ENCODE data around the gene FLRT1. TPM values are rescaled to one million over a fixed set of nuclear protein-coding genes. Genes with fewer than 3 reads are reported as not detected.

FLRT1 gene
- total RNA-seq, 1 donor from 2014 or later: not detected

DNA sequence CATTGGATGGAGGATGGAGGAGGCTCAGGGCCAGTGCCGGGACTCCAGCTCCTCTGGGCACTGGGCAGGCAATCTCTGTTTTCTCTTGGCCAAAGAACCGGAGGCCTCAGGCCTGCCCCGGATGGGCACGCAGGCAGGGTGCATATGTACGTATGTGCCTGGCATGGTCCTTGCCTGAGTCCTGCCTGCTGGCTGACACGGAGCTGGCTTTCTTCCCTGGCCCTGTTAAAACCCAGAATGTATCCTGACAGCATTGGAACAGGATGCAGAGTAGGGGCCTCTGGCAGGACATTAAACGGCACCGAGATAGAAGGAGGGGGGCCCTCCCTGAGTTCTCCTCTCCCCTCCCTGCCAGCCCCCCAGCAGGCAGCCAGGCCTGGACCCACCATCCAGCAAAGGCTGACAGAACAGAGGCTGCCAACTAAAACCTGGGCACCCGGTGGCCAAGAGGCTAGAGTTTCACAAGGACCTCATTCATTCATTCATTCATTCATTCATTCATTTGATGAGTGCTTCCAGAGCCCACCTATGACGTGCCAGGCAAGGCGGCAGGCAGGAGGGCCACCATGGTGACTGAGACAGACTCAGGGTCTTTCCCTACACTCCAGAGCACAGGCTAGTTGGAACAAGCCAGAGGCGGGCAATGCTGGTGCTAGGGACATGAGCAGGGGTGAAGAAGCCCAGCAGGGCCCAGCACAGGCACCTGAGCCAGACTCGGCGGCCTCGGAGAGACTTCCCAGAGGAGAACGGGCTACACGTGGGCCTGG, 28.8 kb downstream of the FLRT1 start:
- no peak for DNase-seq (ENCODE audit: low read depth, low spot score)

DNA sequence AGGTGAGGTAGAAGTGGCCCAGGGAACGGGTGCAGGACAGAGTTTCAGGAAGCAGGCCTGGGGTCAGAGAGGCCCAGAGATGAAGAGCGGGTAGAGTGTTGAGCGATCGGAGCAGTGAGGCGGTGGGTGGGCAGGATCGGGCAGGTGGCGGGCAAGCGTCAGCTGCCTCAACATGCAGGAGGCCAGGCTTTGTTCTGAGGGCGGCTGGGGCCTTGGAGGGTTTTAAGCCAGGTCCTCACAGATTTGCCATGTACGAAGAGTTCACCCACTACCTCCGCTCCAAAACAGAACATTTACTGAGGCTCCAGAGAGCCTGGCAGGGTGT, 29.4 kb downstream of the FLRT1 start:
- no peak for DNase-seq (ENCODE audit: low read depth, low spot score)

- no peak for DNase-seq (ENCODE audit: low read depth, low spot score)
These were observed 30.0 kb downstream of the FLRT1 start for GRCh38 chr11:64065712-64066111.

GRCh38 chr11:64067230-64067993, 31.7 kb downstream of the FLRT1 start:
- no peak for DNase-seq (ENCODE audit: low read depth, low spot score)

DNA sequence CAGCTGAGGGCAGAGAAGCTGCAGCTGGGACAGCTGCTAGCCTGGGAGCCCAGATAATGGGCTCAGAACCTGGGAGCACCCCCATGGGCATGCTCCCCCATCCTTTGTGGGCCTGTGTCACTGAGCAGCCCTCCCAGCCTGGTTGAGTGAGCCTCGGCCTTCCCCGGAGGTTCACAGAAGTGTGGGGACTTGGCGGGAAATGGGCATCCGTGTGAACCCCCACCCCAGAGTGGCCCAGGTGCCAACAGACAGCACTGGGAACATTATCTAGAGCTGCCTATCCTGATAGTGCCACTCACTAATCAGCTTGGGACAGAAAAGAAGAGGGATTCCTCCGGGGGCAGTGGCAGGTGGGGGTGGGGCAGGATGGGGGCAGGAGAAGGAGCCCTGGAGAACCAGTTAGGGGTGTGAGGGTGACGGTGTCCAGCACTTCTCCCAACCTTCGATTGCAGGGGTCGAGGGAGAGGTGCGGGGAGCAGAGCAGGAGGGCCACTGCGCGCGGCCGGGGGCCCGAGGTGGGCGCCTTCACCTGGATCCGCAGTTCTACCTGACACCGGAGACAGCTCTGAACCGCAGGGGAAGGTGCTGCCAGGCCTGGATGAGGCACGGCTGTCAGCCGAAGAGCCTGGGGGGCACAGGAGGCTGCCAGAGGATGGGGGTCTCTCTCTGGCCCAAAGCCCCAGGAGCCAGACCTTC, 33.1 kb downstream of the FLRT1 start:
- no peak for DNase-seq (ENCODE audit: low read depth, low spot score)

GRCh38 chr11:64069401-64070313, 33.9 kb downstream of the FLRT1 start:
- no peak for DNase-seq (ENCODE audit: low read depth, low spot score)

DNA sequence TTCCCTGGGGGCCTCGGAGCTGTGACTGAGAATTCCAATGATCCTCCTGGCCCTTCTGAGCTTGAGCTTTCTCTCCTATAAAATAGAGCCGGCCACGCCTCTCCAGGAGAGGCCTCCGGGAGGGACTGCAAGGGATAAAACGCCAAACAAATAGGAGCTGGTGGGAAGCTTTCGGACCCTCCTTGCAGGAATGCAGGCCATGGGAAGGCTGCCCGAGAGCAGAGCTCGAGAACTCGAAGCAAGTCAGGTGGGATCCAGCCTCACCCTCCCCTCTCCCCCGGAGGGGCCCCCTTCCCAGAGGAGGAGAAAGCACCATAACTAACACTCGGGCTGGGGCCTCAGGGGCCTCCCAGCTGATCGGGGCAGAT, 34.6 kb downstream of the FLRT1 start:
- DNase-seq (ENCODE audit: low read depth, low spot score): no peak

- no peak for DNase-seq (ENCODE audit: low read depth, low spot score)
These were observed 36.1 kb downstream of the FLRT1 start for GRCh38 chr11:64071849-64072248.

GRCh38 chr11:64072403-64072802, 36.7 kb downstream of the FLRT1 start:
- no peak for DNase-seq (ENCODE audit: low read depth, low spot score)

DNA sequence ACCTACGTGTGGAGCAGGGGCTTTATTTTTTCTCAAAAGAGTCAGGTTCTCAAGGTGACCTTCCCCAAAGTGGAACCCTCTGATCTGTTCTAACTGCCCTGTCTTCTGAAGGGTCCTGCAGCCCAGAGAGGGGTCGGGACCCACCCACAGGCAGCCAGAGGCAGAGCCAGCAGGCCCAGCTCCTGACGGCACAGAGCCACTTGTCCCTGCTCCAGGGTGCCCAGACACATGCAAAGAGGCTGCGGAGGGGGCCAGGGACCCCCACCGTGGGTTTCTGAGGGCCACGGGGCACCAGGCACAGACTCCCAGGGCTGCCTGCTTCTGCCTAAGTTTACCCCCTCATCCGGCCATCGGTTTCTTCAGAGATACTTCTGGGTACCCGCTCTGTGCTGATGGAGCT, 37.1 kb downstream of the FLRT1 start:
- no peak for DNase-seq (ENCODE audit: low read depth, low spot score)

DNA sequence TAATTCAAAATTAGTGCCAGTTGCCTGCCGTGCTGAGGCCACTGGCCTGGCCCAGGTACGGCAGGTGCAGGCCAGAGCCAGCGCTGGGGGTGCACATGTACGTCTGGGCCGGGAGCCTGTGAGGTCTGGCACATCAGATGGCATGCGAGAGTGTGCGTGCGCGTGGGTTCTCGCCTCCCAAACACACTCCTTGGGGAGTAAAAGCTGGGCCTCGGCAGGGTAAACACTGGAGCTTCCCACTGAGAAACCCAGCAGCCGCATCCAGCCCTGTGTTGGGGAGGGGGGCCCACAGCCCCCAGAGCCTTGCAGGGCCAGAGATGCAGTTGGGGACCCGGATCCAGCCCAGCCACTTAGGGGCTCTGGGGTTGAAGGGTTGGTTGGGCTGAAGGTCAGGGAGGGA, 37.8 kb downstream of the FLRT1 start:
- no peak for DNase-seq (ENCODE audit: low read depth, low spot score)

DNA sequence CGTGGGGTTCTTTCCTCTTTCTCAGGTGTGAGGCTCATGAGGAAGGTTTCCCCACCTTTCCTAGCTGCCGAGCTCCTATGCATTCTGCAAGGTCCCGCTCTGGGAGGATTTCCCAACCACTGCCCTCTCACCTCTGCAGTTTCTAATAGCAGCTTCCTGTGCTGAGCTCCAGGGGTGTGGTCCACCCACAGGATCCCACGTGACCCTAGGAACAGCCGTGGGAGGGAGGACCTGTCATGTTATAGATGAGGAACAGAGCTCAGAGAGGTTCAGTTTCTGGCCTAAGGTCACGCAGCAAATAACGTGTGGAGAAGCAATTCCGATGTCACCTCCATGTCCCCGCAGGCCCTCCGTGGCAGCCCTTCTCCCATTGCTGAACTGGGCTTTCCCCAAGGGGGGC, 38.5 kb downstream of the FLRT1 start:
- DNase-seq (ENCODE audit: low read depth, low spot score): no peak

DNA sequence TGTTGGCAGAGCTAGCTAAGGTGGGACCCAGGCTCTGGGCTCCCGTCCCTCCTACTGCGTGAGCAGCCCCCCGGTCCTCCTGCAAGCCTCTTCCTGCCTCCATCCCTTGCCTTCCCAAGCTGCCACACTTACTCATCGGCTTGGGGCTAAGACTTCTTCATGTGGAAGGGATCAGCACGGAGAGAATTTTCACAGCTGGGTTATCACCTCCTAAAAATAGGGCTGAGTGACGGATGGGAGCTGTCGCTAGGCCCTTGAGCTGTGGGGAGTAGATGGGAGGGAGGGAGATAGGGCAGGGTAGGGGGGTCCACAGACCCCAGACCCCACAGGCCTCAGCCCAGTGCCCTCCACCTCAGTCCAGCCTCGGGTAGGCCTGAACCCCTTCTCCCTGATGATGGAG, 41.0 kb downstream of the FLRT1 start:
- DNase-seq (ENCODE audit: low read depth, low spot score): no peak

GRCh38 chr11:64077607-64078006, 41.9 kb downstream of the FLRT1 start:
- DNase-seq (ENCODE audit: low read depth, low spot score): no peak

GRCh38 chr11:64078284-64078683, 42.6 kb downstream of the FLRT1 start:
- no peak for DNase-seq (ENCODE audit: low read depth, low spot score)

DNA sequence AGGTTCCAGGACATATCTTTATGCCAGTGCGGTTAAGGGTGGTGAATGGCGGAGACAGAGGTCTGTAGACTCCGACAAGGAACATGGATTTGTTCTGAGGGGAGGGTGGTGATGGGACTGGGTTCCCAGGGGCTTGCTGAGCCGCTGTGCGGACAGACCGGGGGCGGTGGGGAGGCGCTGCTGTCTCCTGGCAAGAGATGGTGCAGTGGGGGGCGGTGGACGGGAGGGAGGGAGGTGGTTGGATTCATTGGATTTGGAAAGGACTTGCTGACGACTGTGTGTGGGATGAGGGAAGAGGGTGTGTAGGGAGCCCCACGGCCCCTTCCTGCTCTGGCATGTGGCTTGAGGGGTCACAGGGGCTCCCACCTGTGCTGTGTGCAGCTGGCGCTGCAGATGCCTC, 43.2 kb downstream of the FLRT1 start:
- DNase-seq (ENCODE audit: low read depth, low spot score): no peak

- DNase-seq (ENCODE audit: low read depth, low spot score): no peak
These were observed 44.7 kb downstream of the FLRT1 start for GRCh38 chr11:64080390-64080789.

GRCh38 chr11:64081745-64082442, 46.2 kb downstream of the FLRT1 start:
- DNase-seq (ENCODE audit: low read depth, low spot score): no peak

GRCh38 chr11:64083398-64084080, 47.8 kb downstream of the FLRT1 start:
- DNase-seq (ENCODE audit: low read depth, low spot score): no peak

Data from pulmonary artery endothelial cell (primary cell).